Mesenchymal stem cell (in vitro differentiated cells and primary cell): Measurements from ENCODE around the gene XPNPEP1.
A peak's percentile ranks its signal among the peaks of the same experiment; 100 is the strongest.

ENCODE experiments used
- DNase-seq: peaks from one replicate; pipeline ENCODE4 v3.0.0-alpha.2; 2013
- H2AFZ ChIP-seq: one replicate; pipeline ENCODE4 v1.6.1; 2013; ENCODE audit warnings: low read depth, mild to moderate bottlenecking, control low read depth, inconsistent platforms, low read length, moderate library complexity
- H2AK5ac ChIP-seq: 2 replicates; pipeline ENCODE4 v1.6.1; 2013; ENCODE audit warnings: low read length, moderate library complexity, mild to moderate bottlenecking, inconsistent platforms; ENCODE audit not compliant: severe bottlenecking
- H2BK120ac ChIP-seq: one replicate; pipeline ENCODE4 v1.6.1; 2013; ENCODE audit warnings: low read depth, mild to moderate bottlenecking, inconsistent platforms, low read length, moderate library complexity
- H2BK12ac ChIP-seq, 2 experiments: one replicate each; pipeline ENCODE4 v1.6.1; 2013; ENCODE audit warnings: inconsistent platforms in 2 of 2, low read length in 2 of 2, mild to moderate bottlenecking in 2 of 2, moderate library complexity in 2 of 2, control low read depth in 1 of 2
- H2BK15ac ChIP-seq: one replicate; pipeline ENCODE4 v1.6.1; 2013; ENCODE audit warnings: mild to moderate bottlenecking, low read depth, inconsistent platforms; ENCODE audit not compliant: poor library complexity, severe bottlenecking
- H2BK5ac ChIP-seq: 2 replicates; pipeline ENCODE4 v1.6.1; 2013; ENCODE audit warnings: low read depth, mild to moderate bottlenecking, low read length, control low read depth, inconsistent platforms; ENCODE audit not compliant: poor library complexity, severe bottlenecking
- H3K14ac ChIP-seq, 2 experiments: one replicate each; pipeline ENCODE4 v1.6.1; 2013; ENCODE audit warnings: inconsistent platforms in 2 of 2, low read length in 2 of 2, control low read depth in 1 of 2, mild to moderate bottlenecking in 1 of 2, moderate library complexity in 1 of 2
- H3K18ac ChIP-seq, 2 experiments: one replicate each; pipeline ENCODE4 v1.6.1; 2013; ENCODE audit warnings: inconsistent platforms in 2 of 2, low read length in 2 of 2, control low read depth in 1 of 2, low read depth in 1 of 2, mild to moderate bottlenecking in 1 of 2
- H3K23ac ChIP-seq, 2 experiments: one replicate each; pipeline ENCODE4 v1.6.1; 2013; ENCODE audit warnings: inconsistent platforms in 2 of 2, low read length in 2 of 2, mild to moderate bottlenecking in 2 of 2, moderate library complexity in 2 of 2, control low read depth in 1 of 2
- H3K27ac ChIP-seq: 2 replicates; pipeline ENCODE4 v1.5.1; 2013; ENCODE audit warnings: mild to moderate bottlenecking, moderate library complexity, low read length, control low read depth, inconsistent platforms; ENCODE audit not compliant: poor library complexity, severe bottlenecking
- H3K27me3 ChIP-seq, 2 experiments: 2 replicates each; pipeline versions ENCODE4 v1.6.1 to v1.7.0; 2013; ENCODE audit warnings: low read length in 2 of 2, mild to moderate bottlenecking in 2 of 2, moderate library complexity in 2 of 2, control low read depth in 1 of 2, inconsistent platforms in 1 of 2; ENCODE audit not compliant: control insufficient read depth in 1 of 2, insufficient read depth in 1 of 2
- H3K36me3 ChIP-seq, 2 experiments: 2 replicates each; pipeline versions ENCODE4 v1.6.1 to v1.7.0; 2013; ENCODE audit warnings: low read length in 2 of 2, control low read depth in 1 of 2, inconsistent platforms in 1 of 2, low read depth in 1 of 2, mild to moderate bottlenecking in 1 of 2; ENCODE audit not compliant: insufficient read depth in 2 of 2, control insufficient read depth in 1 of 2
- H3K4ac ChIP-seq, 2 experiments: one replicate each; pipeline ENCODE4 v1.6.1; 2013; ENCODE audit warnings: inconsistent platforms in 2 of 2, low read length in 2 of 2, mild to moderate bottlenecking in 2 of 2, moderate library complexity in 2 of 2, control low read depth in 1 of 2, low read depth in 1 of 2
- H3K4me1 ChIP-seq: 2 replicates; pipeline ENCODE4 v1.6.1; 2013; ENCODE audit warnings: low read depth, low read length, control low read depth; ENCODE audit not compliant: control insufficient read depth, insufficient read depth
- H3K4me2 ChIP-seq: 2 replicates; pipeline ENCODE4 v1.6.1; 2013; ENCODE audit warnings: low read length, mild to moderate bottlenecking, inconsistent platforms; ENCODE audit not compliant: poor library complexity, severe bottlenecking
- H3K4me3 ChIP-seq, 2 experiments: 2 replicates each; pipeline versions ENCODE4 v1.5.1 to v1.7.0; 2013; ENCODE audit warnings: low read length in 2 of 2, mild to moderate bottlenecking in 2 of 2, control low read depth in 1 of 2, low read depth in 1 of 2; ENCODE audit not compliant: insufficient read depth in 1 of 2
- H3K79me1 ChIP-seq: replicated peaks from 2 replicates; pipeline ENCODE4 v1.6.1; 2013; ENCODE audit warnings: mild to moderate bottlenecking, control low read depth, low read length, inconsistent platforms; ENCODE audit not compliant: poor library complexity, severe bottlenecking
- H3K9ac ChIP-seq: 2 replicates; pipeline ENCODE4 v1.7.0; 2013; ENCODE audit warnings: mild to moderate bottlenecking, low read length, moderate library complexity
- H3K9me3 ChIP-seq: 2 replicates; pipeline ENCODE4 v1.7.0; 2013; ENCODE audit warnings: mild to moderate bottlenecking, low read length; ENCODE audit not compliant: control insufficient read depth
- H4K8ac ChIP-seq: one replicate; pipeline ENCODE4 v1.6.1; 2013; ENCODE audit warnings: inconsistent platforms, mild to moderate bottlenecking, low read length, moderate library complexity
- H4K91ac ChIP-seq: one replicate; pipeline ENCODE4 v1.6.1; 2013; ENCODE audit warnings: mild to moderate bottlenecking, low read length, inconsistent platforms
- WGBS: methylation state at CpG from one replicate; pipeline ENCODE4 v1.1.7; 2013; ENCODE audit warnings: mixed read lengths; 5-methylcytosine and 5-hydroxymethylcytosine counted together

XPNPEP1 gene

GRCh38 chr10:109911903-109912302, 11.4 kb downstream of the XPNPEP1 start:
- WGBS: 98% methylated on average over 2 of the region's 3 CpGs
- Histone ChIP-seq H3K9me3 (no peaks in the 10 kb centered on the region), H2BK120ac (no peak overlapping the region), H2AK5ac (peak overlapping the region; percentile 57), H2BK5ac (no peak overlapping the region), H3K27me3 (no peaks in the 10 kb centered on the region), H3K4me3 (no peak overlapping the region), H2BK15ac (no peak overlapping the region), H3K23ac (no peak overlapping the region), H4K8ac (no peak overlapping the region), H3K14ac (no peak overlapping the region), H3K27ac (no peak overlapping the region), H3K4me1 (peaks cover 3% of the 10 kb centered on the region), H2AFZ (no peak overlapping the region), H3K79me1 (peaks cover 19% of the 10 kb centered on the region), H3K4me2 (no peak overlapping the region), H3K4ac (no peak overlapping the region), H3K9ac (no peak overlapping the region), H4K91ac (peak overlapping the region; percentile 35), H2BK12ac (no peak overlapping the region), H3K18ac (no peak overlapping the region), H3K36me3 (peaks cover 14 to 50% of the 10 kb centered on the region in 2 experiments)
- DNase-seq: no peak

GRCh38 chr10:109906316-109906715, 17.0 kb downstream of the XPNPEP1 start:
- Histone ChIP-seq H3K9me3 (no peaks in the 10 kb centered on the region), H3K79me1 (peaks cover 39% of the 10 kb centered on the region)
- WGBS: 98% methylated on average over 1 of the region's 1 CpG

GRCh38 chr10:109904397-109904796, 18.9 kb downstream of the XPNPEP1 start:
- Histone ChIP-seq H3K23ac (no peak overlapping the region), H2AFZ (no peak overlapping the region), H3K36me3 (peaks cover 18 to 38% of the 10 kb centered on the region in 2 experiments), H3K4me3 (no peak overlapping the region), H2BK12ac (no peak overlapping the region), H2AK5ac (no peak overlapping the region), H3K4me2 (no peak overlapping the region), H3K79me1 (peaks cover 42% of the 10 kb centered on the region), H3K4me1 (peaks cover 2% of the 10 kb centered on the region), H3K9me3 (no peaks in the 10 kb centered on the region), H4K91ac (no peak overlapping the region), H3K4ac (no peak overlapping the region), H3K27ac (no peak overlapping the region), H3K18ac (no peak overlapping the region), H3K27me3 (no peaks in the 10 kb centered on the region), H4K8ac (no peak overlapping the region), H2BK120ac (no peak overlapping the region), H2BK15ac (no peak overlapping the region), H3K9ac (no peak overlapping the region), H3K14ac (no peak overlapping the region), H2BK5ac (no peak overlapping the region)
- DNase-seq: no peak
- WGBS: 96% methylated on average over 2 of the region's 2 CpGs

More at GRCh38 chr10:109906316-109906715, 17.0 kb downstream of the XPNPEP1 start:
- H3K4me1 ChIP-seq: peaks cover 2% of the 10 kb centered on the region
- H2BK120ac ChIP-seq: no peak overlapping the region
- no peak overlapping the region for H2BK12ac ChIP-seq
- no peak overlapping the region for H3K14ac ChIP-seq
- H2BK15ac ChIP-seq: no peak overlapping the region
- no peak overlapping the region for H3K18ac ChIP-seq
- DNase-seq: no peak
- no peaks in the 10 kb centered on the region for H3K27me3 ChIP-seq
- H3K27ac ChIP-seq: no peak overlapping the region
- no peak overlapping the region for H2AK5ac ChIP-seq
- H2BK5ac ChIP-seq: no peak overlapping the region
- no peak overlapping the region for H3K4me2 ChIP-seq
- H4K91ac ChIP-seq: no peak overlapping the region
- no peak overlapping the region for H2AFZ ChIP-seq
- H3K36me3 ChIP-seq: peaks cover 18 to 55% of the 10 kb centered on the region in 2 experiments
- H3K4me3 ChIP-seq: no peak overlapping the region
- H3K4ac ChIP-seq: no peak overlapping the region
- H3K9ac ChIP-seq: no peak overlapping the region
- H3K23ac ChIP-seq: no peak overlapping the region
- H4K8ac ChIP-seq: no peak overlapping the region

GRCh38 chr10:109902992-109903947, 20.0 kb downstream of the XPNPEP1 start:
- H3K23ac ChIP-seq: no peak overlapping the region
- no peak overlapping the region for H2BK120ac ChIP-seq
- H2BK15ac ChIP-seq: no peak overlapping the region
- H3K4me3 ChIP-seq: peak overlapping the region in 1 of 2 experiments; percentile 64
- H2BK5ac ChIP-seq: no peak overlapping the region
- H3K27ac ChIP-seq: peak overlapping the region; percentile 7
- H3K14ac ChIP-seq: no peak overlapping the region
- DNase-seq: peak; percentile 45
- H3K9me3 ChIP-seq: no peaks in the 10 kb centered on the region
- peak overlapping the region in 1 of 2 experiments; percentile 52 for H2BK12ac ChIP-seq
- H3K4me2 ChIP-seq: no peak overlapping the region
- H3K4ac ChIP-seq: no peak overlapping the region
- H2AFZ ChIP-seq: no peak overlapping the region
- peaks cover 16 to 38% of the 10 kb centered on the region in 2 experiments for H3K36me3 ChIP-seq
- no peaks in the 10 kb centered on the region for H3K27me3 ChIP-seq
- no peak overlapping the region for H3K18ac ChIP-seq
- H3K4me1 ChIP-seq: peaks cover 2% of the 10 kb centered on the region
- peak overlapping the region; percentile 63 for H3K9ac ChIP-seq
- no peak overlapping the region for H2AK5ac ChIP-seq
- 87% methylated on average over 6 of the region's 7 CpGs for WGBS
- peaks cover 45% of the 10 kb centered on the region for H3K79me1 ChIP-seq
- peak overlapping the region; percentile 12 for H4K8ac ChIP-seq
- H4K91ac ChIP-seq: no peak overlapping the region
